ENCODE results near the gene DTNB.

The DTNB gene

GRCh38 chr2:25489631-25490030, 183.7 kb downstream of the DTNB start:
- TF ChIP-seq, protein P1, sequence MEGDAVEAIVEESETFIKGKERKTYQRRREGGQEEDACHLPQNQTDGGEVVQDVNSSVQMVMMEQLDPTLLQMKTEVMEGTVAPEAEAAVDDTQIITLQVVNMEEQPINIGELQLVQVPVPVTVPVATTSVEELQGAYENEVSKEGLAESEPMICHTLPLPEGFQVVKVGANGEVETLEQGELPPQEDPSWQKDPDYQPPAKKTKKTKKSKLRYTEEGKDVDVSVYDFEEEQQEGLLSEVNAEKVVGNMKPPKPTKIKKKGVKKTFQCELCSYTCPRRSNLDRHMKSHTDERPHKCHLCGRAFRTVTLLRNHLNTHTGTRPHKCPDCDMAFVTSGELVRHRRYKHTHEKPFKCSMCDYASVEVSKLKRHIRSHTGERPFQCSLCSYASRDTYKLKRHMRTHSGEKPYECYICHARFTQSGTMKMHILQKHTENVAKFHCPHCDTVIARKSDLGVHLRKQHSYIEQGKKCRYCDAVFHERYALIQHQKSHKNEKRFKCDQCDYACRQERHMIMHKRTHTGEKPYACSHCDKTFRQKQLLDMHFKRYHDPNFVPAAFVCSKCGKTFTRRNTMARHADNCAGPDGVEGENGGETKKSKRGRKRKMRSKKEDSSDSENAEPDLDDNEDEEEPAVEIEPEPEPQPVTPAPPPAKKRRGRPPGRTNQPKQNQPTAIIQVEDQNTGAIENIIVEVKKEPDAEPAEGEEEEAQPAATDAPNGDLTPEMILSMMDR (IDR thresholded peaks at IDR 0.05): no peak

DNA sequence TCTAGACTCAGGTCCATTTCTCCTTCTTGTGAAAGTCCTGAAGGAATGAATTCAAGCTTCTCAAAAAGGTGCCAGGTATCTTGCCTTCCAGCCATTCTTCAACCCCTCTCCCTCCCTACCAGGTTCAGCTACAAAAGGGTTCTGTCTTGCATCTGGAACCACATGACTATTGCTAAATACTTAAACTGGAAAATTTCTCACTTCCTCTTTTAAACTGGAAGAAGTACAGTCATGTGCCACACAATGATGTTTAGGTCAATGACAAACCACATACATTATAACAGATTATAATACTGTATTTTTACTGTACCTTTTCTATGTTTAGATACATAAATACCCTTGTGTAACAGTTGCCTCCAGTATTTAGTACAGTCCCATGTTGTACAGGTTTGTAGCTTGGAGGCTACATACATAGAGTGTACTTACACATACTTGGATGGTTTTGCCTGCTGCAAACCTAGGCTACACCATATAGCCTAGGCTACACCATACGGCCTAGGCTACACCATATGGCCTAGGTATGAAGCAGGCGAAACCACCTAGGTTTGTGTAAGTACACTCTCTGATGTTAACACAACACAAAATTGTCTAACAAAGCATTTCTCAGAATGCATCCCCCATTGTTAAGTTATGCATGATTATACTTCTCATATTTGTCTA, 189.6 kb downstream of the DTNB start:
- TF ChIP-seq, protein P1 (IDR thresholded peaks at IDR 0.05): no peak

DNA sequence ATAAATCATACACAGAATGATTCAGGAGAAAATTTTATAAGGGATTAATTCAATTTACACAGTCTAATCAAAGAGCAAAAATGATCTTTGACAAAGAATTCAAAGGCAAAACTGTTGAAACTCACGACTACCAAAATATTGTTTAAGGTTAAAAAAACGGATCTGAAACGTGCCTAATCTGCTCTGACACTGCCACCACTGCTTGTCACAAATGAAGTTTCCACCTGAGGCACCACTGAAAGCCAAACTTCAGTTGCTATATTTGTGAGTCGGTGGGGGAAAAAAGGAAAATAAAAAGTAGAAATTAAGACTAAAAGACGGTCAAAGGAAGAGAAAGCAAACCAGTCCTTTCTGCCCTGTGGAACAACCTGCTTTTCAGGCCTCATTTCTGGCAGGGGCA, 191.0 kb downstream of the DTNB start:
- TF ChIP-seq, protein P1 (IDR thresholded peaks at IDR 0.05): no peak

DNA sequence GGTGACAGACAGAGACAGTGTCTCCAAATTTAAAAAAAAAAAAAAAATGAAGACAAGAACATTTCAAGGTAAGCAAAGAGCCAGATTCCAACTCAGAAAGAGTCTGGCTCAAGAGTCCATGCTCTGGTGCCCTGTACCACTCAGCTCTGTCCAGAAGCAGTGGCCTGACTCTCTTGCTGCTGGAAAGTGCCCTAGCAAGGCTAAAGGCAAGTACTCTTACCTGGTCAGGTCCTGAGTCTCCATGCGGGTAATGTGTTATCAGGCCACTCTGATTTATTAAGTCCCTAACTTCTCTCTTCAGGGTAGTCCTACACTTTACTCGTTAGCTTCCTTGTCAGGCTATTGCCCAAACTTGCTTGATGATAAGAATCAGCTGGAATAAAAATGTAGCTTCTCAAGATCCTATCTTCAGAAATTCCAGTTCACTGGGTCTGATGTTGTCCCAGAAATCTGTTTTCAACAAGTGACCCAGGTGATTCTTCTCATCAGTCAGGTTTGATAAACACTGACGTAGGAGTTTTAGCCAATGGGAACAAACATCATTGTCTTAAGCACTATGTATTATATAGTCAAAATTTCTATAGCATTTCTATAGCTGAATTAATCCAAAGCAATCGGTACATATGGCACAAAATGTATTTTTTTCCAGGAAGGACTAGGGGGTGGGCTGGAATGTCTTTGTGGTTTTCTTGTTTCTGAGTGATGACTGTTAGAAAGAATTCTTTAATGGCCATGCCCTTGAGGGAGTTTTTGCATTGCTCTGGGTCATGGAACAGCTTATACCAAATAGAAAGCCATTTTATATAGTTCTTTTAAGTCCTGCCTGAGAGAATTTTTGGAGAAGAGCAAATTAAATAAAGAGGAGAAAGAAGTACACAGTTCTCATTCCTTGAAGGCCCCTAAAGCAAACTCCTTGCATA, 191.7 kb downstream of the DTNB start:
- TF ChIP-seq, protein P1 (IDR thresholded peaks at IDR 0.05): no peak

DNA sequence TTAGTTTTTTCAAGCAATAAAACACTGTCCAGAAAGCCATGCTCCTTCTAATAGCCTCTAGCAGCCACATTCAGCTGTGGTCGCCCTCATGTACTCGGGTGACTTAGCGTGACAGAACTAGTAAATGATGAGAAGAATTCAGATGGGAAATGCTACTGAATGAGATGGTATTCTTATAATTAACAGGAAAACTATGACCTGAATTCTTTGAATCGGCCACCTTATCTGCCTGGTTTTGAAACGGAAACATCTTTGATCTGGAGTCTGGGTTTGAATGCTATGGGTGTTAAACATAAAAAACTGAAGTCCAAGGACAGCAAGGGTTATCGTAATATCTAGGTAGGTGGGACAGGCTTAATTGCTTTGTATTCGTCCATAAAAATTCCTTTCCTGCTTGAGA, 192.8 kb downstream of the DTNB start:
- TF ChIP-seq, protein P1 (IDR thresholded peaks at IDR 0.05): no peak

DNA sequence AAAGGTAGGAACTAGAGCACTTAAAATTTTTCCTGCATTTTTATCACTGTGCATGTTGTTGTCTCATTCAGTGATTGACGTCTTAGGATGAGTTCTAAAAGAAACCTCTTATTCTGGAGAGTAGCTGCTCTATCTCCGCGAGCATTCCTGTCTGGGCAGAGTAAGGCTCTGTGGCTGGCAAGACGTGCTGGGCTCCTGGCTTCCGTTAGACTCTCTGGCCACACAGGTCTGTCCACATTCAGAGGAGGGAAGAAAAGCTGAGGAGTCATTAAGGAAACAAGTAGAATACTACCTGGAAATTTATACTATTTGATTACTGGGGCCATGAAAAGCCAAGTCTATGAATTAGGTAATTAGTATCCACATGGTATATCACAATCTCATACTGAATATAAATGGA, 193.6 kb downstream of the DTNB start:
- TF ChIP-seq, protein P1 (IDR thresholded peaks at IDR 0.05): no peak

- TF ChIP-seq, protein P1 (IDR thresholded peaks at IDR 0.05): no peak
These were observed 194.6 kb downstream of the DTNB start for GRCh38 chr2:25478736-25479135.

All from LNCAP (cell line).